ENCODE data around the gene REC8. TPM values are rescaled to one million over a fixed set of nuclear protein-coding genes. Genes with fewer than 3 reads are reported as not detected.

Gene REC8
- total and polyA plus RNA-seq, 2 of the 13 experiments (the other 11 are each of a cell fraction or from before 2014, with no cell fraction given), result 3.4 to 14.7 TPM

- TF ChIP-seq, protein P1, sequence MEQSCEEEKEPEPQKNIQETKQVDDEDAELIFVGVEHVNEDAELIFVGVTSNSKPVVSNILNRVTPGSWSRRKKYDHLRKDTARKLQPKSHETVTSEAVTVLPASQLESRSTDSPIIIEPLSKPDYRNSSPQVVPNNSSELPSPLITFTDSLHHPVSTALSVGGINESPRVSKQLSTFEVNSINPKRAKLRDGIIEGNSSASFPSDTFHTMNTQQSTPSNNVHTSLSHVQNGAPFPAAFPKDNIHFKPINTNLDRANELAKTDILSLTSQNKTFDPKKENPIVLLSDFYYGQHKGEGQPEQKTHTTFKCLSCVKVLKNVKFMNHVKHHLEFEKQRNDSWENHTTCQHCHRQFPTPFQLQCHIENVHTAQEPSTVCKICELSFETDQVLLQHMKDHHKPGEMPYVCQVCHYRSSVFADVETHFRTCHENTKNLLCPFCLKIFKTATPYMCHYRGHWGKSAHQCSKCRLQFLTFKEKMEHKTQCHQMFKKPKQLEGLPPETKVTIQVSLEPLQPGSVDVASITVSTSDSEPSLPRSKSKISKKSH (CRISPR knock-in tag; IDR thresholded peaks at IDR 0.05; ENCODE audit: borderline replicate concordance), result peak; percentile 99
- peak; percentile 88; the same call in 1 of the 2 replicates for TF ChIP-seq GATA4 (IDR thresholded peaks at IDR 0.05; ENCODE audit: borderline replicate concordance, low read depth)
- peak; percentile 86 for TF ChIP-seq MIER2 (CRISPR knock-in tag; IDR thresholded peaks at IDR 0.05)
- TF ChIP-seq SCMH1 (CRISPR knock-in tag; IDR thresholded peaks at IDR 0.05; ENCODE audit: borderline replicate concordance), result no peak
- TF ChIP-seq, protein P2, sequence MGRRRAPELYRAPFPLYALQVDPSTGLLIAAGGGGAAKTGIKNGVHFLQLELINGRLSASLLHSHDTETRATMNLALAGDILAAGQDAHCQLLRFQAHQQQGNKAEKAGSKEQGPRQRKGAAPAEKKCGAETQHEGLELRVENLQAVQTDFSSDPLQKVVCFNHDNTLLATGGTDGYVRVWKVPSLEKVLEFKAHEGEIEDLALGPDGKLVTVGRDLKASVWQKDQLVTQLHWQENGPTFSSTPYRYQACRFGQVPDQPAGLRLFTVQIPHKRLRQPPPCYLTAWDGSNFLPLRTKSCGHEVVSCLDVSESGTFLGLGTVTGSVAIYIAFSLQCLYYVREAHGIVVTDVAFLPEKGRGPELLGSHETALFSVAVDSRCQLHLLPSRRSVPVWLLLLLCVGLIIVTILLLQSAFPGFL (CRISPR knock-in tag; IDR thresholded peaks at IDR 0.05), result peak; percentile 49; the same call in 1 of the 2 replicates
- TF ChIP-seq GPN1 (CRISPR knock-in tag; IDR thresholded peaks at IDR 0.05; ENCODE audit: borderline replicate concordance), result peak; percentile 37; the same call in 1 of the 2 replicates
- TF ChIP-seq ZNF737 (CRISPR knock-in tag; IDR thresholded peaks at IDR 0.05; ENCODE audit: borderline replicate concordance), result no peak
- TF ChIP-seq ELF4 (CRISPR knock-in tag; IDR thresholded peaks at IDR 0.05; ENCODE audit: borderline replicate concordance), result no peak
- TF ChIP-seq ZBTB10 (CRISPR knock-in tag; IDR thresholded peaks at IDR 0.05; ENCODE audit: borderline replicate concordance), result peak; percentile 52; the same call in 1 of the 2 replicates
- TF ChIP-seq ZNF235 (CRISPR knock-in tag; IDR thresholded peaks at IDR 0.05; ENCODE audit: borderline replicate concordance), result peak; percentile 85
- TF ChIP-seq ZNF30 (CRISPR knock-in tag; IDR thresholded peaks at IDR 0.05), result 0 out of 2 replicates have a peak, but pooled peaks have one; percentile 67
- peak; percentile 93 for TF ChIP-seq ZNF768 (CRISPR knock-in tag; IDR thresholded peaks at IDR 0.05)
- TF ChIP-seq, protein P3, sequence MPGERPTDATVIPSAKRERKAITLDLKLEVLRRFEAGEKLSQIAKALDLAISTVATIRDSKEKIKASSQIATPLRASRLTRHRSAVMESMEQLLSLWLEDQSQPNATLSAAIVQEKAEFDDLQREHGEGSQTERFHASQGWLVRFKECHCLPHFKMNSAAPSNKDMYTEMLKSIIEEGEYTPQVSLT (CRISPR knock-in tag; IDR thresholded peaks at IDR 0.05; ENCODE audit: borderline replicate concordance, low read depth), result peak; percentile 98; the same call in 1 of the 2 replicates
- peak; percentile 99 for TF ChIP-seq ZMYM4 (CRISPR knock-in tag; IDR thresholded peaks at IDR 0.05)
- TF ChIP-seq, protein P4, sequence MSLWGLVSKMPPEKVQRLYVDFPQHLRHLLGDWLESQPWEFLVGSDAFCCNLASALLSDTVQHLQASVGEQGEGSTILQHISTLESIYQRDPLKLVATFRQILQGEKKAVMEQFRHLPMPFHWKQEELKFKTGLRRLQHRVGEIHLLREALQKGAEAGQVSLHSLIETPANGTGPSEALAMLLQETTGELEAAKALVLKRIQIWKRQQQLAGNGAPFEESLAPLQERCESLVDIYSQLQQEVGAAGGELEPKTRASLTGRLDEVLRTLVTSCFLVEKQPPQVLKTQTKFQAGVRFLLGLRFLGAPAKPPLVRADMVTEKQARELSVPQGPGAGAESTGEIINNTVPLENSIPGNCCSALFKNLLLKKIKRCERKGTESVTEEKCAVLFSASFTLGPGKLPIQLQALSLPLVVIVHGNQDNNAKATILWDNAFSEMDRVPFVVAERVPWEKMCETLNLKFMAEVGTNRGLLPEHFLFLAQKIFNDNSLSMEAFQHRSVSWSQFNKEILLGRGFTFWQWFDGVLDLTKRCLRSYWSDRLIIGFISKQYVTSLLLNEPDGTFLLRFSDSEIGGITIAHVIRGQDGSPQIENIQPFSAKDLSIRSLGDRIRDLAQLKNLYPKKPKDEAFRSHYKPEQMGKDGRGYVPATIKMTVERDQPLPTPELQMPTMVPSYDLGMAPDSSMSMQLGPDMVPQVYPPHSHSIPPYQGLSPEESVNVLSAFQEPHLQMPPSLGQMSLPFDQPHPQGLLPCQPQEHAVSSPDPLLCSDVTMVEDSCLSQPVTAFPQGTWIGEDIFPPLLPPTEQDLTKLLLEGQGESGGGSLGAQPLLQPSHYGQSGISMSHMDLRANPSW (CRISPR knock-in tag; IDR thresholded peaks at IDR 0.05; ENCODE audit: borderline replicate concordance), result peak; percentile 98
- peak; percentile 98 for TF ChIP-seq POGZ (CRISPR knock-in tag; IDR thresholded peaks at IDR 0.05)
- peak; percentile 95 for TF ChIP-seq ZNF709 (CRISPR knock-in tag; IDR thresholded peaks at IDR 0.05)
- TF ChIP-seq, protein P5, sequence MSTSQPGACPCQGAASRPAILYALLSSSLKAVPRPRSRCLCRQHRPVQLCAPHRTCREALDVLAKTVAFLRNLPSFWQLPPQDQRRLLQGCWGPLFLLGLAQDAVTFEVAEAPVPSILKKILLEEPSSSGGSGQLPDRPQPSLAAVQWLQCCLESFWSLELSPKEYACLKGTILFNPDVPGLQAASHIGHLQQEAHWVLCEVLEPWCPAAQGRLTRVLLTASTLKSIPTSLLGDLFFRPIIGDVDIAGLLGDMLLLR (CRISPR knock-in tag; IDR thresholded peaks at IDR 0.05), result peak; percentile 97
These were observed 43.8 kb downstream of the REC8 start, which contains the start of gene MDP1 (continued) for GRCh38 chr14:24215495-24216344.

All from HepG2 (cell line).